Gastroesophageal sphincter (tissue), 3 donors: ENCODE measurements around the gene PWWP2B.

Source experiments
- EP300 ChIP-seq: sonication (generic); formaldehyde crosslinking; IDR thresholded peaks from one replicate; pipeline ENCODE4 v1.6.1; 2017; ENCODE audit warnings: antibody characterized with exemption, mild to moderate bottlenecking
- TF ChIP-seq, protein P1 (sequence below), 4 experiments: fragments of 200-600 bp in 2 of 4; fragments of 450-650 bp in 2 of 4; sonication (generic) in 1 of 4; IDR thresholded peaks; one replicate each; pipeline ENCODE4 v1.5.1; 2017 to 2019; ENCODE audit warnings: antibody characterized with exemption in 4 of 4, mild to moderate bottlenecking in 2 of 4, moderate library complexity in 2 of 4

DNA sequence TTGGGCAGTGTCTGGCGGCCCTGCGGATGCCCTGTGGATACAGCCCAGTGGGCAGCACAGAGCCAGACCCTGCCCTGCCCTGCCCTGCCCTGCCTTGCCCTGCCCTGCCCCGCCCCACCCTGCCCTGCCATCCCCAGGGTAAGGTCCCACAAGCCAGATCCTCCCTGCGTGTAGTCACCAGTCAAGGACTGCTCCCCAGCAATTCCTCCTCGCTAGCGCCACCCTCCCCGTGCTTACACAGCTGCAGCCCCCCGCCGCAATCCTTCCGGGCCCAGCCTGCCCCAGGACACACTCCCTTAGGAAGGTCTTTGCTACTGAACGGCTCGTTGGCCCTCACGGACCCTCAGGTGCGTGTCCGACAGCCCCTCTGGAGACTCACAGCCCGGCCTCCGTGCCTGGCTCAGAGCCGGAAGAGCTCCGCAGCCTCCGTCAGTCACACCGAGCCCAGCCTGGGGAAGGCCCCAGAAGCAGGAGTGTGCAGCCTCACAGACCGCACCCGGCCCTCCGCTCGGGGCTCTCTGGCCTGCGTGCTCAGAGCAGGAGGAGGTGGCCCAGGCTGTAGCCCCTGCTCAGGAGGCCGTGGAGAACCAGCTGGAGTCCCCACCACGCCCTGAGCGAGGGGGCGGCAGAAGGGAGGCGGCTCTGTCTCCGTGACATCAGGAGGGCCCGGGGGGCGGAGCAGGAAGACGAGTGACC, 68.3 kb downstream of the PWWP2B start:
- TF ChIP-seq, protein P1, sequence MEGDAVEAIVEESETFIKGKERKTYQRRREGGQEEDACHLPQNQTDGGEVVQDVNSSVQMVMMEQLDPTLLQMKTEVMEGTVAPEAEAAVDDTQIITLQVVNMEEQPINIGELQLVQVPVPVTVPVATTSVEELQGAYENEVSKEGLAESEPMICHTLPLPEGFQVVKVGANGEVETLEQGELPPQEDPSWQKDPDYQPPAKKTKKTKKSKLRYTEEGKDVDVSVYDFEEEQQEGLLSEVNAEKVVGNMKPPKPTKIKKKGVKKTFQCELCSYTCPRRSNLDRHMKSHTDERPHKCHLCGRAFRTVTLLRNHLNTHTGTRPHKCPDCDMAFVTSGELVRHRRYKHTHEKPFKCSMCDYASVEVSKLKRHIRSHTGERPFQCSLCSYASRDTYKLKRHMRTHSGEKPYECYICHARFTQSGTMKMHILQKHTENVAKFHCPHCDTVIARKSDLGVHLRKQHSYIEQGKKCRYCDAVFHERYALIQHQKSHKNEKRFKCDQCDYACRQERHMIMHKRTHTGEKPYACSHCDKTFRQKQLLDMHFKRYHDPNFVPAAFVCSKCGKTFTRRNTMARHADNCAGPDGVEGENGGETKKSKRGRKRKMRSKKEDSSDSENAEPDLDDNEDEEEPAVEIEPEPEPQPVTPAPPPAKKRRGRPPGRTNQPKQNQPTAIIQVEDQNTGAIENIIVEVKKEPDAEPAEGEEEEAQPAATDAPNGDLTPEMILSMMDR (IDR thresholded peaks at IDR 0.05) = no peak
- TF ChIP-seq EP300 = no peak
